CD4-positive, alpha-beta T cell treated with Interleukin-17A for 4 hours (primary cell): ENCODE data around the gene MEF2D.

Experiments used
- DNase-seq: peaks from one replicate; pipeline ENCODE4 v3.0.0-alpha.2; 2020; ENCODE audit warnings: mixed read lengths

The MEF2D gene

GRCh38 chr1:156523801-156524480 is 23.4 kb upstream of the MEF2D start:
- no peak for DNase-seq

GRCh38 chr1:156522443-156522970 is 21.9 kb upstream of the MEF2D start:
- DNase-seq: no peak

- no peak for DNase-seq
Observed at GRCh38 chr1:156517748-156518147, 17.2 kb upstream of the MEF2D start.

DNA sequence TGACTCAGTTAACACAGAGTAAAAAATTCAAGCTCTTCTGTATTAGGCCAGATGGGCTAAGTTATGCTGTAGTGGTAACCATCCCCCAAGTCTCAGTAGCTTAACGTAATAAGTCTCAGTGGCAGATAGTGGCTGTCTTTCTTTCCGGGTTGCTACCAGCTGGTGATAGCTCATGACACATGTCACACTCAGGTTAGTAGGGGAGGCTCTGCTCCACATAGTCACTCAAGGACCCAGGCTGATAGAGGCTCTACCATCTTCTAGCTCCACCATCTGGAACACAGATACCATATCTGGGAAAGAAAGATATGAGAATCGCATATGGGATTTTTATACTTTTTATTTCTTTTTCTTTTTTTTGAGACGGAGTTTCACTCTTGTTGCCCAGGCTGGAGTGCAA is 16.2 kb upstream of the MEF2D start:
- no peak for DNase-seq

DNA sequence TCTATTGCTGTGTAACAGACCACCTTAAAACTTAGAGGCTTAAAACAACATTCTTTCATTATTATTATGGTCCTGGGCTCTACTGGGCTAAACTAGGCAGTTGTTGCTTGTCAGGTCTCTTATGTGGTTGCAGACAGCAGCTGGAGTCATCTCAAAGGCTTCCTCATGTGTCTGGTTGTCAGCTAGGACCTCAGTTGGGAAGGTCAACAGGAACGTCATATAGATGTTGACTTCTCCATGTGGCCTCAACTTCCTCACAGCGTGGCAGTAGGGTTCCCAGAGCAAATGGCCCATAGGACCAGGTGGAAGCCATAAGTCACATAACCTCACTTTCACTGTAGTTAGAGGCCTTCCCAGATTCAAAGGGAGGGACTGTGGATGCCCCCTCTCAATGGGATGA is 15.4 kb upstream of the MEF2D start:
- no peak for DNase-seq

DNA sequence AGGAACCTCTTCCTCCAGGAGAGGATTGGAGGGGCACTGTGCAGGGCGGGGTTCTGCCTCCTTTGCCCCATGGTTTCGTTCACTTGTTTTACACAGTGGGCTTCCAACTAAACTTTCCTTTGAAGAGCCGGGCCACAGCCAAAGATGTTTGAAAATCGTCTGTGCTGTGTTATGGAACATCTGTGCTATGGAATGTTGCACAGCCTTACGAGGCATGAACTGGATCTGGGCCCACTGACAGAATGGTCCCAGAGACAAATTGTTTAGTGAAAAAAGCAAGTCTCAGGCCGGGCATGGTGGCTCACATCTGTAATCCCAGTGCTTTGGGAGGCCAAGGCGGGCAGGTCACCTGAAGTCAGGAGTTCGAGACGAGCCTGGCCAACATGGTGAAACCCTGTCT is 12.6 kb upstream of the MEF2D start:
- no peak for DNase-seq

DNA sequence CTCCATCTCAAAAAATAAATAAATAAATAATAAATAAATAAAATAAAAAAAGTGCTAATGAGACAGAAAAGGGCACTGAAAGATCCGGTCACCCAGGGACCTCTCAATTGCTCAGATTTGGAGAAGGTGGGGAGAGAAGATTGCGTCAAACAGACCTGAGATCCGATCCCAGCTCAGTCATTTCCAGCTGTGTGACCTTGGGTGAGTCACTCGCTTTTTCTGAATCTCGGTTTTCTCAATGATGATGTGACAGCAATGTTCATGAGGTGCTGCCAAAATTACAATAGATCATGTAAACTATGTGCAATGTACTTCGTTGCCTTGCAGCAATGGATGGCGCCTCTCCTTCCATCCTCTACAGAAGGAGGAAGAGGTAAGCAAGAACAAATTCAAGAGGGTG is 11.1 kb upstream of the MEF2D start:
- DNase-seq: no peak

DNA sequence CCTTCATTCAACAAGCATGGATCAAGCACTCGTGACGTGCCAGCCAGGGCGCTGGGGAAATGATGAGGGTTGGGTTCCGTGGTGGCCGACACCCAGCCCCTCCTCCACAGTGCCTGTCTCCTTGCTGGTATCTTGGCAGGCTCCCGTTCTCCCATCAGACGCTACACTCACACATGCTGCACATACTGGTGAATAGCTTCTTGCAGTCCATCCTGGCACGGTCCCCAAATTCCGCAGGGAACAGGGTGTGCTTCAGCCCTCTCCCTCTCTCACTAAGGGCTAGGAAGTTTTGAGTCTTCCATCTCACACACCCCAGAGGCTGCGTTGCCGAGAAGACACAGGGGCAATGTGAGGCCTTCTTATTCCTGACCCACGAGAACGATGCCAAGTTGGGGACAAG is 10.1 kb upstream of the MEF2D start:
- DNase-seq: no peak

GRCh38 chr1:156509424-156510034 is 9.0 kb upstream of the MEF2D start:
- DNase-seq: no peak

GRCh38 chr1:156508955-156509234 is 8.3 kb upstream of the MEF2D start:
- DNase-seq: no peak

- DNase-seq: no peak
Observed at GRCh38 chr1:156508205-156508954, 7.8 kb upstream of the MEF2D start.

DNA sequence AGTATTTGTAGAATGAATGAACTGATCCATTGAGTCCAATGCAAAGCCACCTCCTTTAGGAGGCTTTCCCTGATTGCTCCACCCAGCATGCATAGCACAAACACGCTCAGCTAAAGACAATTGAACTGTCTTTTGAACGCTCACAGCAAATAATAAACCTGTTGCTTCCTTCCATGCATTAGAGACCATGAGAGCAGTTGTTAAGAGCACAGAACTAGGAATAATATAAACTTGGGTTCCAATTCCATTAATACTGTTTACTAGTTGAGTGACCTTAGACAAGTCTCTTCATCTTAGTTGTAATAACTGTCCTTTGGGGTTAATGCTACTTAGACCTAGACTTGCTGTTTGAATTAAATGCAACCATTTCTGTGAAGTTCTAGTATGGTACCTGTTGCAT is 5.9 kb upstream of the MEF2D start:
- no peak for DNase-seq

- DNase-seq: no peak
Observed at GRCh38 chr1:156505679-156506298, 5.2 kb upstream of the MEF2D start.

- peak; percentile 99 for DNase-seq
Observed at GRCh38 chr1:156504821-156505678, 4.5 kb upstream of the MEF2D start.

- DNase-seq: peak; percentile 50
Observed at GRCh38 chr1:156504438-156504813, 3.9 kb upstream of the MEF2D start.

- no peak for DNase-seq
Observed at GRCh38 chr1:156503698-156504437, 3.3 kb upstream of the MEF2D start.

- no peak for DNase-seq
Observed at GRCh38 chr1:156502894-156503697, 2.5 kb upstream of the MEF2D start.

GRCh38 chr1:156502391-156502893 is 1.9 kb upstream of the MEF2D start:
- no peak for DNase-seq

- peak; percentile 94 for DNase-seq
Observed at GRCh38 chr1:156500793-156501506, 375 bp upstream of the MEF2D start.

DNA sequence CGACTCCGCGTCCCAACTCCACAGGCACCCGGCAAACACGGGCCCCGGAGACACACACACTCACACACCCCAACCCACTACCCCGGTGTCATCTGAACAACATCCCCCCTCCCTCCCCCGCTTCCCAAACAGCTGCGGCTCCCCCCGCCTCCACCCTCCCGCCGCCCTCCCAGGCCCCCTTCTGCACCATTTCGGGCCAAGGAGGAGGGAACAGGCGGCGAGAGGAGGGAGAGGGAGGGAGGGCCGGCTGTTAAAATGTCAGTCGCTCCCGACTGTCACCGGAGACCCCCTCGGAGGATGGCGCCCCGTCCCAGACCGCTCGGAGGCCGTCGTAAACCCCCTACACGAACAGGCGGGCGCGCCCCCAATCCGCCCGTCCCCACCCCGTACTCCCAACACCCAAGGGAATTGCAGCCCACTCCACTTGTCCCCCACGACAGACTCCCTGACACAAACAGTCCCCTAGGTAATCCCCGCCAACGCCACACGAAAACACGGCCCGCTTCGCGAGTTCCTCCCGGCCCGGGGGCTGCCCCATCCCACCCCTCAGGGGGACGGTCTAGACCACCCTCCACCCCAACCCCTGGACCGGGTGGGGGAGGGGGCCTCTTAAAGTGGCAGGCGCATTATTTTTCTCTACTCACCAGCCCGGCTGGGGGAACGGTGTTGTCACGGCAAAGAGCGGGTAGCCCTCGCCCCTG is 583 bp downstream of the MEF2D start:
- peak; percentile 55 for DNase-seq
